Neural cell (in vitro differentiated cells): Measurements from ENCODE around the gene KCND2. TPM values are rescaled to one million over a fixed set of nuclear protein-coding genes. Genes with fewer than 3 reads are reported as not detected.

Experiments
- H2AFZ ChIP-seq: fragments of 200-600, 300-800 bp; sonication (generic), shearing (Covaris generic); 2 replicates; pipeline ENCODE4 v1.6.0; 2014; ENCODE audit warnings: low read depth, mild to moderate bottlenecking, antibody characterized with exemption, low read length, moderate library complexity
- H3F3A ChIP-seq: fragments of 200-600 bp; shearing (Covaris generic); 2 replicates; pipeline ENCODE4 v1.6.1; 2016; ENCODE audit warnings: mild to moderate bottlenecking, moderate library complexity, mixed read lengths, antibody characterized with exemption, low read length; ENCODE audit not compliant: insufficient read depth, poor library complexity, severe bottlenecking
- H3K27ac ChIP-seq: fragments of 200-600, 300-800 bp; sonication (generic), shearing (Covaris generic); 2 replicates; pipeline ENCODE4 v1.5.1; 2014; ENCODE audit warnings: mild to moderate bottlenecking, low read length, moderate library complexity
- H3K27me3 ChIP-seq: fragments of 300-800, 200-600 bp; sonication (generic), shearing (Covaris generic); 2 replicates; pipeline ENCODE4 v1.6.0; 2014; ENCODE audit warnings: mild to moderate bottlenecking, low read depth, low read length, moderate library complexity; ENCODE audit not compliant: insufficient read depth
- H3K36me3 ChIP-seq: fragments of 300-800, 200-600 bp; sonication (generic), shearing (Covaris generic); 2 replicates; pipeline ENCODE4 v1.5.1; 2014; ENCODE audit warnings: mild to moderate bottlenecking, antibody characterized with exemption, low read length, moderate library complexity; ENCODE audit not compliant: insufficient read depth
- H3K4me2 ChIP-seq: fragments of 300-800, 200-600 bp; sonication (generic), shearing (Covaris generic); 2 replicates; pipeline ENCODE4 v1.6.0; 2014; ENCODE audit warnings: mild to moderate bottlenecking, low read length
- H3K4me3 ChIP-seq: fragments of 300-800, 200-600 bp; sonication (generic), shearing (Covaris generic); 2 replicates; pipeline ENCODE4 v1.5.1; 2014; ENCODE audit warnings: mild to moderate bottlenecking, low read length, moderate library complexity
- H3K79me2 ChIP-seq: fragments of 200-600 bp; shearing (Covaris generic); replicated peaks from 2 replicates; pipeline ENCODE4 v1.6.0; 2014; ENCODE audit warnings: mild to moderate bottlenecking, low read length, moderate library complexity; ENCODE audit not compliant: insufficient read depth
- H3K9ac ChIP-seq: fragments of 300-800, 200-600 bp; sonication (generic), shearing (Covaris generic); 2 replicates; pipeline ENCODE4 v1.6.1; 2016; ENCODE audit warnings: mild to moderate bottlenecking, low read length, mixed read lengths
- H3K9me2 ChIP-seq: fragments of 200-600 bp; shearing (Covaris generic); 2 replicates; pipeline ENCODE4 v1.6.1; 2016; ENCODE audit warnings: mild to moderate bottlenecking, low read length, mixed read lengths; ENCODE audit not compliant: insufficient read depth
- H3K9me3 ChIP-seq: fragments of 200-600, 300-800 bp; sonication (generic), shearing (Covaris generic); 2 replicates; pipeline ENCODE4 v1.6.1; 2016; ENCODE audit warnings: mild to moderate bottlenecking, mixed run types, low read length, moderate library complexity, mixed read lengths
- H4K20me1 ChIP-seq: fragments of 200-600 bp; shearing (Covaris generic); 2 replicates; pipeline ENCODE4 v1.6.1; 2016; ENCODE audit warnings: mild to moderate bottlenecking, mixed run types; ENCODE audit not compliant: insufficient read depth
- CTCF ChIP-seq: fragments of 450-650 bp; IDR thresholded peaks from 2 replicates; pipeline ENCODE4 v1.5.1; 2014; ENCODE audit warnings: antibody characterized with exemption, mild to moderate bottlenecking, moderate library complexity; ENCODE audit not compliant: poor library complexity, severe bottlenecking
- EP300 ChIP-seq: fragments of 450-650 bp; conservative IDR thresholded peaks from 2 replicates; pipeline ENCODE4 v1.6.1; 2014; ENCODE audit warnings: antibody characterized with exemption, mild to moderate bottlenecking, moderate library complexity; ENCODE audit not compliant: poor library complexity, severe bottlenecking
- EZH2 ChIP-seq: fragments of 200-600, 300-800 bp; shearing (Covaris generic), sonication (generic); IDR thresholded peaks from 2 replicates; pipeline ENCODE4 v1.6.1; 2014; ENCODE audit warnings: antibody characterized with exemption, low read length, borderline replicate concordance, mild to moderate bottlenecking; ENCODE audit not compliant: insufficient read depth, poor library complexity, severe bottlenecking
- MXI1 ChIP-seq: fragments of 450-650 bp; conservative IDR thresholded peaks from 2 replicates; pipeline ENCODE4 v1.6.1; 2014; ENCODE audit warnings: antibody characterized with exemption, mild to moderate bottlenecking; ENCODE audit not compliant: poor library complexity, severe bottlenecking
- POLR2AphosphoS5 ChIP-seq: IDR thresholded peaks from 2 replicates; pipeline ENCODE4 v1.6.1; 2012
- RAD21 ChIP-seq: fragments of 450-650 bp; conservative IDR thresholded peaks from 2 replicates; pipeline ENCODE4 v1.6.1; 2014; ENCODE audit warnings: antibody characterized with exemption, mild to moderate bottlenecking, moderate library complexity
- REST ChIP-seq: IDR thresholded peaks from 2 replicates; pipeline ENCODE4 v1.6.1; 2012; ENCODE audit warnings: borderline replicate concordance
- SMC3 ChIP-seq: fragments of 450-650 bp; conservative IDR thresholded peaks from 2 replicates; pipeline ENCODE4 v1.6.1; 2014; ENCODE audit warnings: antibody characterized with exemption, mild to moderate bottlenecking, moderate library complexity; ENCODE audit not compliant: poor library complexity
- TAF1 ChIP-seq: IDR thresholded peaks from 2 replicates; pipeline ENCODE4 v1.6.1; 2012; ENCODE audit warnings: low read depth
- polyA plus RNA-seq: library from polyadenylated mRNA; depleted of rRNA; stranded (reverse); fragments of >200 nt; gene quantifications from 2 replicates; pipeline ENCODE4 v1.2.3, GENCODE V29; 2014

Gene KCND2
- polyA plus RNA-seq, 1 donor from 2014 or later, result 11.0 TPM

GRCh38 chr7:120731271-120731670 is 458.3 kb downstream of the KCND2 start:
- Histone ChIP-seq H2AFZ (no peak overlapping the region), H3K4me2 (no peak overlapping the region), H3F3A (no peaks in the 10 kb centered on the region), H3K9me3 (no peaks in the 10 kb centered on the region), H4K20me1 (no peaks in the 10 kb centered on the region), H3K9ac (no peak overlapping the region), H3K36me3 (no peaks in the 10 kb centered on the region), H3K27ac (no peak overlapping the region), H3K9me2 (no peaks in the 10 kb centered on the region), H3K4me3 (no peak overlapping the region), H3K79me2 (no peaks in the 10 kb centered on the region), H3K27me3 (no peaks in the 10 kb centered on the region)
- TF ChIP-seq REST (no peak), TAF1 (no peak), MXI1 (no peak), SMC3 (no peak), CTCF (no peak), EZH2 (no peak), RAD21 (no peak), POLR2AphosphoS5 (no peak), EP300 (no peak)

GRCh38 chr7:120732256-120732655 is 459.3 kb downstream of the KCND2 start:
- H3K9me2 ChIP-seq, result no peaks in the 10 kb centered on the region
- H3K9me3 ChIP-seq, result no peaks in the 10 kb centered on the region
- H3K79me2 ChIP-seq, result no peaks in the 10 kb centered on the region
- no peak overlapping the region for H3K9ac ChIP-seq
- no peak overlapping the region for H2AFZ ChIP-seq
- no peaks in the 10 kb centered on the region for H3F3A ChIP-seq
- no peak overlapping the region for H3K4me3 ChIP-seq
- H3K4me2 ChIP-seq, result no peak overlapping the region
- no peaks in the 10 kb centered on the region for H3K27me3 ChIP-seq
- no peaks in the 10 kb centered on the region for H3K36me3 ChIP-seq
- no peaks in the 10 kb centered on the region for H4K20me1 ChIP-seq
- no peak overlapping the region for H3K27ac ChIP-seq
- TF ChIP-seq SMC3 (no peak), MXI1 (no peak), TAF1 (no peak), POLR2AphosphoS5 (no peak), REST (no peak), EZH2 (no peak), RAD21 (no peak), EP300 (no peak), CTCF (no peak)
